ENCODE results near the gene DMTF1.
"Not testable (repeated sequence)": the region's sequence is repeated elsewhere in the genome, so short reads cannot be mapped to it uniquely, and the experiment has no call there.

The DMTF1 gene, protein sequence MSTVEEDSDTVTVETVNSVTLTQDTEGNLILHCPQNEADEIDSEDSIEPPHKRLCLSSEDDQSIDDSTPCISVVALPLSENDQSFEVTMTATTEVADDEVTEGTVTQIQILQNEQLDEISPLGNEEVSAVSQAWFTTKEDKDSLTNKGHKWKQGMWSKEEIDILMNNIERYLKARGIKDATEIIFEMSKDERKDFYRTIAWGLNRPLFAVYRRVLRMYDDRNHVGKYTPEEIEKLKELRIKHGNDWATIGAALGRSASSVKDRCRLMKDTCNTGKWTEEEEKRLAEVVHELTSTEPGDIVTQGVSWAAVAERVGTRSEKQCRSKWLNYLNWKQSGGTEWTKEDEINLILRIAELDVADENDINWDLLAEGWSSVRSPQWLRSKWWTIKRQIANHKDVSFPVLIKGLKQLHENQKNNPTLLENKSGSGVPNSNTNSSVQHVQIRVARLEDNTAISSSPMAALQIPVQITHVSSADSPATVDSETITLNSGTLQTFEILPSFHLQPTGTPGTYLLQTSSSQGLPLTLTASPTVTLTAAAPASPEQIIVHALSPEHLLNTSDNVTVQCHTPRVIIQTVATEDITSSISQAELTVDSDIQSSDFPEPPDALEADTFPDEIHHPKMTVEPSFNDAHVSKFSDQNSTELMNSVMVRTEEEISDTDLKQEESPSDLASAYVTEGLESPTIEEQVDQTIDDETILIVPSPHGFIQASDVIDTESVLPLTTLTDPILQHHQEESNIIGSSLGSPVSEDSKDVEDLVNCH

DNA sequence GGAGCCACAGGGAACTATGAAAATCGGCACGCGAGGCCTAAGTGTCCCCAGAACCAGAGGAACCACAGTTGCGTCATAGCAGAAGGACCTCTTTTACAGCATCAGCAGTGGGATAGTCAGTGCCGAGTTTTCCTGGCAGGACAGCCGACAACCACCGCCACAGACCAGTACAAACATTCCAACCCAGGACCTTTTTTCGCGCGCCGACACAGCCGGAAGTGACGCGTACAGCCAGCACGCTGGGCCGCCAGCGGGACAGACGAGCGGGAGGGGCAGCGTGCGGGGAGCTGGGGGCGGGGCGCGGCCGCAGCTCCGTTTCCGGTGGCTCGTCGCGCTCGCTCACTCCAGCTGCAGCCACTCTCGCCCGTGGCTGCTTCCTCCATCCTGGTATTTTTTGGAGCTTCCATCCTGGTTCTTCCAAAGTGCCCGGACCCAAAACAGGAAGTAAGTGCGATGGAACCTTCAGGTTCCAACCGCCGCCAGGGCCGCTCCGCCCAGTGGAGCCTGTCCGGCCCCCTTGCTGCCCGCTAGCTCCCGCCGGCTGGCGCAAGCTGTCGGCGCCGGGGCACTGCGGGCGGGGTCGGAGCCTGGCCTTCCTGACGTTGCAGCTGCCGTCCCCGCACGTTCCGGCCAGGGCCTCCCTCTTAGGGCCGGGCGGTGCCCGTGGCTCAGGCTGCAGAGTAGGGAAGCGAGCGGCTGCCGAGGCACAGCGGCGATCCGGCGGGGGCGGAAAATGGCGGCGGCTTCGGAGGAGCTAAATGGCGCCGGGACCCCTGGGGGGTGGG is at the start of gene DMTF1:
Gene DMTF1 (plus strand): TSS at position 342 of the 785 bp plus-strand sequence. CDS start 12,489 bp downstream, outside the sequence.
- peak; percentile 98 for DNase-seq (ENCODE audit: low read depth, low spot score)

GRCh38 chr7:87105401-87105800 is 46.9 kb upstream of the DMTF1 start:
- DNase-seq (ENCODE audit: low read depth, low spot score): no peak

DNA sequence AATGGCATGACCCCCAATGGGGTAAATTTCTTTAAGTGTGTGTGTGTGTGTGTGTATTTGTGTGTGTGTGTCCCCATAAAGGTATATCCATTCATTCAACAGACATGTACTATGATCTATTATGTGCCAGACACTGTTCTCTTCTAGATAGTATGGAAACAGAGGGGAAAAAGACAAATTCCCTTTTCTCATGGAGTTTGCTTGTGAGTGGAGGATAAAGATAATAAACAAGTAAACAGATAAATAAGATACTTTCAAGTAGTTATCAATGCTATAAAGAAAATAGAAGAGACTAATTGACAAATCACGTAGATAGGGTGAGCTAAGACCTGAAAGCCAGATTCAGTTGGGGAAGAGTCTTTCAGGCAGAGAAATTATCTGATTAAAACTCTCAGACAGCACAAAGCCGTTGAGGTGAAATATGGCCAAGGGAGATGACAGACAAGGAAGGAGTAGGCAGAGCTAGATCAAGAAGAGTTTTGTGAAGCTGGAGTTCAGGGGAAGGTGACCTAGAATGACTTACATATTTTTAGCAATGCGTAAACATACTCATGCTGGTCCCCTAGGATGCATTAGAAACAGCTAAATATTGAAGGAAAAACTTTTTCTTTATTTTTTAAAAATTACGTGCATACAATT is 45.2 kb upstream of the DMTF1 start:
- no peak for DNase-seq (ENCODE audit: low read depth, low spot score)

DNA sequence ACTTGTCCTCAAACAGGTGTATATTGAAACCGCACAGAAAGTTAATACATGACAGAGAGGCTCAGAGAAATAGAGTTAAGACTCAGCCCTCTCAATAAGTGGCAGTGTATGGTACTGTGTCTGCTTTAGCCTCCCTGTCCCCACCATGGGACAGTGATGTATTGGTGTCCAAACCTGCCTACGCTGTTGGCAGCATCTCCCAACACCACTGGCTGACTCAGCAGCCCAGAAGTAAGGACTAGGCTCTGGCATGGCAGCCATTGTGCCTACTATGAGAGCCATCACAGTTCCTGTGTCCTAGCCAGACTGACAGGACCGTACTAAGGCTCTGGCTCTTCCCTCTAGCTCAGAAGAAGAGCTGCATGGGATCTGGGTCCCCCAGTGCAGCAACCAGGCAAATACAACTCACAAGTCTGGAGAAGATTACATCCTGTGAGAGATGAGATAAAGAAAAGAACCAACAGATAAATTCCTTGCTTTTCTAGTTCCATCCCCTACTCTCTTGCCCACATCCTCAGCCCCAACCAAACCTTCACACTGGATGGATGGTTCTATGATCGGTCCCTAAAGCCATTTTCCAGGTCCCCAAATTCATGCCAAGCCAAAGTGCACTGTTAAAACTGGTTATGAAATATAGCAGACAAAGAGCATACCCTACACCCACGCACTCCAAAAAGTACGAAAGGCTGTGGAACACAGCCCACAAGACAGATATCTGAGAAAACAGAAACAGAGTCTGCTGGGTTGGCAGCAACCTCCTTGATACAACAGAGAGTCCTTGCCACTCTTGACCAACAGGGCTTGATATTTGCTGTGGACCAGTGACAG is 44.1 kb upstream of the DMTF1 start:
- DNase-seq (ENCODE audit: low read depth, low spot score): no peak

GRCh38 chr7:87110778-87111177 is 41.5 kb upstream of the DMTF1 start:
- peak; percentile 39 for DNase-seq (ENCODE audit: low read depth, low spot score)

DNA sequence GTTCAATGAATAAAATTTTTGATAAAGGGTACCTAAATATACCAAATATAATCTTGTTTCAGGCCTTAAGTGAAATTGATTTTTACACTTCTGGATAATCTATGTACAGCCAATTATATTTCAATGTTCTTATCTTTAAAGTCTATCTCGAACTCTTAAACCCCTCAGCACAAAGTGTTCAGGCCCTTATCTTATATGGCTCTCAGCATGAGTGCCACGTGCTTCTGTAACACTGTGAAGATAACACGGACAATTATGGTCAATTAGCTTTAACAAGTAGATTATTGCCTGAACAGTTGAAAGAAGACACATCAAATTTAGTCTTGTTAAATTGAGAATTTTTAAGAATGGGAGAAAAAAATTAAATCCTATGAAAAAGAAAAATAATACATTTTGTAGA is 40.4 kb upstream of the DMTF1 start:
- no peak for DNase-seq (ENCODE audit: low read depth, low spot score)

DNA sequence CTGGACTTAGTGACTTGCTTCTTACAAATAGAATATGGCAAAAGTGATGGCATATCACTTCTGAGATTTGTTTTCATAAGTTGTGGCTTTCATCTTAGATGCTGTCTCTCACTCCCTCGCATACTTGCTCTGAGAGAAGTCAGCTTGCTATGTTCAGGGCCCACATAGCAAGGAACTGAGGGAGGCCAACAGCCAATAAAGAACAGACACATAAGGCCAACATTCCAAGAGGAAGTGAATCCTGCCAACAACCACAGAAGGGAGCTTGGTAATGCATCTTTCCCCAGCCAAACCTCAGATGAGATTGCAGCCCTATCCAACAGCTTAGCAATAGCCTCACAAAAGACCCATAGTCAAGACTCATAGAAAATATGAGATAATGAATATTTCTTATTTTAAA is 39.2 kb upstream of the DMTF1 start:
- peak; percentile 63 for DNase-seq (ENCODE audit: low read depth, low spot score)

- not testable (repeated sequence) for DNase-seq (ENCODE audit: low read depth, low spot score)
These were observed 38.3 kb upstream of the DMTF1 start for GRCh38 chr7:87113904-87114303.

GRCh38 chr7:87115772-87116171 is 36.5 kb upstream of the DMTF1 start:
- DNase-seq (ENCODE audit: low read depth, low spot score): not testable (repeated sequence)

DNA sequence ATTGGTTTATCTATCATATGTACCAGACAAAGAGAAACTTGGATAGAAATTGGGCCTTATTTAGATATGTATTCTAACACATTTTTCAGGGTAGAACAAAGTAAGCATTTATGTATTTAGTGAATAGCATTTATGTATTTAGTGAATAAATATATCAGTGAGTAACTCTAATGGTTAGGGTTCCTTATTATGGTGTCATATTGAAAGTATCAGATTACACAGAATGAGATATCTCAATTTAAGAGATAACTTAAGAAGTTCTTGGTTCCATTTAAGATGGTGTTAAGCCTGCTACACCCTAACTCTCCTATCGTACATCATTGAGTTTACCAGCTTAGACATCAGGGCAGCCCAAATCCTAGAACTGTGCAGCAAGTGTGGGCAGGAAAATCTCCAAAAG is 35.9 kb upstream of the DMTF1 start:
- no peak for DNase-seq (ENCODE audit: low read depth, low spot score)

GRCh38 chr7:87119581-87119980 is 32.7 kb upstream of the DMTF1 start:
- DNase-seq (ENCODE audit: low read depth, low spot score): no peak

GRCh38 chr7:87123105-87123504 is 29.1 kb upstream of the DMTF1 start:
- DNase-seq (ENCODE audit: low read depth, low spot score): no peak

DNA sequence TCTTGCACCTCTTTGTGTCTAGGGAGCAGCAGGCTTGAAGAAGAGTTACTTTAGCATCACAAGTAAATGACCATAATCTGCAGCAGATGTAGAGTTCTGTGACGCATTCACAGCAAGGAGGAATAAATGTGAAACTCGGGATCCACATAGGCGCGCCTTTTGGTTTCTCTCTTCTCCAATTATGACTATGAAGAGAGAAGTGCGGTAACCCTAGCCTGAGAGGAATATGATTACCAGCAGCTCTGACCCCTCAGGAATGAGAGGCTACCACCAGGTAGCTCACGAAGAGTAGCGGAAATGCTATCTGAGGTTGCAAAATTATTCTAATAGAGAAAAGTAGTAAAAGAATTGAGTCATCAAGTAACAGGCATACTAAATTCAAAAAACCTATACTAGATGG is 25.2 kb upstream of the DMTF1 start:
- DNase-seq (ENCODE audit: low read depth, low spot score): no peak

DNA sequence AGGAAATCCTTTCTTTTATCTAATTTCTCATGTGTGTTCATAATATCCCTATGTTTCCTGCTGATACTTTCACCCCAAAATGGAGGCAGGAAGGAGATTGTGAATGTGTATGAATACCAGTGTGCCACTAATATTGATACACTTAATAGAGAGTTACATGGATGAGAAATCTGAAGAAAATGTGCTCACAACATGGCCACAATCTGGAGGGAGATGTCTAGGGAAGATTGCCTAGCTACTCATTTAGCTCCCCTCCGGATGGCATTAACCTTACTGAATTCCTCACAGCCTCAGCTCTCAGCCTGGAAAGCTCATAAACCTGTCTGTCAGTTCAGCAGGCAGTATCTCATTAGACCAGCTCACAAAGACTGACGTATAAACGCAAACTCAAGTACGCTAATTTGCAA is 23.4 kb upstream of the DMTF1 start:
- DNase-seq (ENCODE audit: low read depth, low spot score): peak; percentile 23

GRCh38 chr7:87129332-87129731 is 22.9 kb upstream of the DMTF1 start:
- DNase-seq (ENCODE audit: low read depth, low spot score): no peak

DNA sequence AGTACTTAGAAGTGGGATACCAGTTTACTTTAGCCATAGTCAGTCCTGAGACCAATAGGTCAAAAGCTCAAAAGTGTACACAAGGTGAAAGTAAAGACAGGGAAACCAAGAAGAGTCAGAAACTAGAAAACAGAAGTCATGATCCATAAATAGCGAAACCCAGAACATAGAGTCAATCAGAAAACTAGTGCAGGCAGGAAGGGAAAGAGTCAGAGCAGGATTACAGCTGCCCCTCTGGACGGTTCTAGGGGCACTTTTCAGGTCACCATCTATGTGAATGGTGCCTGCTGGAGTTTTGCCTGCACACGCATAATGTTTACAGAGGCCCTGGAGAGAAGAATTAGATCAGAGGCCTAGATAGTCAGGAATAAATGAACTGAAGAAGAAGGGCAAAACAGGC is 22.4 kb upstream of the DMTF1 start:
- DNase-seq (ENCODE audit: low read depth, low spot score): no peak

- DNase-seq (ENCODE audit: low read depth, low spot score): no peak
These were observed 20.5 kb upstream of the DMTF1 start for GRCh38 chr7:87131771-87132170.

DNA sequence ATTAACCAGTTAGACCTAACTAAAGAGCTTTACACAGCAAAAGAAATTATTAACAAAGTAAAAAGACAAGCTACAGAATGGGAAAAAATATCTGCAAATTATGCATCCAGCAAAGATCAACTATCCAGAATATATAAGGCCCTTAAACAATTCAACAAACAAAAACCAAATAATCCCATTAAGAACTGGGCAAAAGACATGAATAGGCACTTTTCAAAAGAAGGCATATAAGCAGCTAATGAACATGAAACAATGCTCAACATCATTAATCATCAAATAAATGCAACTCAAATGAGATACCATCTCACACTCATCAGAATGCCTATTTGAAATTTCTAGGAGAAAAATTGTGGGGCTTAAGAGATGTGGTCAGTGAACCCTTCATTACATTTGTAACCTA is 15.0 kb upstream of the DMTF1 start:
- no peak for DNase-seq (ENCODE audit: low read depth, low spot score)

DNA sequence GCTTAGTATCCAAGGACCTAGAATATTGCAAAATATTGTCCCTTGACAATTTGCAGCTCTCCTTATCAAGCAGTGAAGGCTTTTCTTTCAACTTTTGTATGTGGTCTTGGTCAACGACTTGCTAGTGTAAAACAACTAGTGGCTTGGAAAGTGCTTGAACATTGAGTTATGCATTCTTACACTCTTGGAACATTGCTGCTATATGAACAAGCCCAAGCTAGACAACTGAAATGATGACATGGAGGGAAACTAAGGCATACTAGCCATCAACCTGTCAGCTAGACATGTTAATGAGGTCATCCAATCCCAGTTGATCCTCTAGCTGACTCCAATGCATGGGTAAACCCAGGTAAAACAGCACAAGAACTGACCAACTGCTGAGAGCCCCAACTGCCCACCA is 12.7 kb upstream of the DMTF1 start:
- DNase-seq (ENCODE audit: low read depth, low spot score): no peak

DNA sequence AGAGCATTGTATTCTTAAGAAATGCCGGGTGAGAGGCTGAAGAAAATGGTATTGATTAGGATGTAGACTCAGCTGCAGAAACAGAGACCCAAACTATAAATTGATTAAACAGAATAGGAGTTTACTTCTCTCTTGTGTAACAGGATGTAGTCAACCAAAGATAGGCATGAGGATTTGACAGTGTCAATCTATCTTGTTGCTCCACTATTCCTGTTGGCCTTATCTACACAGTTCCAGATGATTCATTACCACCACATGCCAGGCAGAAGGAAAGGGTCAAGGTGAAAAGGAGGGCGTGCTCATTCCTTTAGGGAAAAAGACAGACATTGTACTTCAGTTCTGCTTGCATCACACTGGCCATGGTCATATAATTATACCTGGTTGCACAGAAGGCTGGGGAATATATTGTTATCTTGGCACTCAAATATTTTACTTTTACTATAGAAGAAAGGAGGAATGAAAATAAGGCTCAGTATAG is 11.9 kb upstream of the DMTF1 start:
- no peak for DNase-seq (ENCODE audit: low read depth, low spot score)

Measured in astrocyte of the hippocampus (primary cell).